ENCODE data around the gene MAPK8. TPM values are rescaled to one million over a fixed set of nuclear protein-coding genes. Genes with fewer than 3 reads are reported as not detected.

The MAPK8 gene
- total RNA-seq, 1 experiment from 2014 or later: 29.7 TPM

- Histone ChIP-seq H3K4me2 (ENCODE audit: low read depth, low read length, poor library complexity, severe bottlenecking) (no peak overlapping the region), H3K4me1 (ENCODE audit: low read length) (peaks cover 3% of the 10 kb centered on the region), H4K20me1 (ENCODE audit: insufficient read depth, low read depth, low read length) (no peaks in the 10 kb centered on the region), H3K9me3 (ENCODE audit: low read length) (no peaks in the 10 kb centered on the region), H3K79me2 (ENCODE audit: low read length) (no peaks in the 10 kb centered on the region), H3K4me3 (ENCODE audit: low read length) (no peak overlapping the region), H3K36me3 (ENCODE audit: insufficient read depth, low read length) (no peaks in the 10 kb centered on the region), H3K27me3 (ENCODE audit: low read length) (no peaks in the 10 kb centered on the region), H3K9ac (ENCODE audit: low read length) (no peak overlapping the region), H3K27ac (ENCODE audit: low read length) (no peak overlapping the region), H2AFZ (ENCODE audit: low read length) (no peak overlapping the region), H3K9me2 (replicated peaks; ENCODE audit: insufficient read depth, low read length) (no peaks in the 10 kb centered on the region)
- DNase-seq: no peak
These were observed 158.6 kb downstream of the MAPK8 start for GRCh38 chr10:48464871-48465736.

GRCh38 chr10:48465860-48466521 is 159.5 kb downstream of the MAPK8 start:
- H3K4me1 ChIP-seq (ENCODE audit: low read length): no peaks in the 10 kb centered on the region
- H3K36me3 ChIP-seq (ENCODE audit: insufficient read depth, low read length): no peaks in the 10 kb centered on the region
- no peak overlapping the region for H3K27ac ChIP-seq (ENCODE audit: low read length)
- H3K9me2 ChIP-seq (replicated peaks; ENCODE audit: insufficient read depth, low read length): no peaks in the 10 kb centered on the region
- H3K27me3 ChIP-seq (ENCODE audit: low read length): no peaks in the 10 kb centered on the region
- H2AFZ ChIP-seq (ENCODE audit: low read length): no peak overlapping the region
- H3K4me2 ChIP-seq (ENCODE audit: low read depth, low read length, poor library complexity, severe bottlenecking): no peak overlapping the region
- no peak for DNase-seq
- H3K9me3 ChIP-seq (ENCODE audit: low read length): no peaks in the 10 kb centered on the region
- no peak overlapping the region for H3K9ac ChIP-seq (ENCODE audit: low read length)
- no peaks in the 10 kb centered on the region for H4K20me1 ChIP-seq (ENCODE audit: insufficient read depth, low read depth, low read length)
- no peak overlapping the region for H3K4me3 ChIP-seq (ENCODE audit: low read length)
- no peaks in the 10 kb centered on the region for H3K79me2 ChIP-seq (ENCODE audit: low read length)

- no peaks in the 10 kb centered on the region for H3K9me2 ChIP-seq (replicated peaks; ENCODE audit: insufficient read depth, low read length)
- H3K27me3 ChIP-seq (ENCODE audit: low read length): no peaks in the 10 kb centered on the region
- no peaks in the 10 kb centered on the region for H3K9me3 ChIP-seq (ENCODE audit: low read length)
- no peak overlapping the region for H3K4me2 ChIP-seq (ENCODE audit: low read depth, low read length, poor library complexity, severe bottlenecking)
- no peaks in the 10 kb centered on the region for H3K36me3 ChIP-seq (ENCODE audit: insufficient read depth, low read length)
- H3K4me3 ChIP-seq (ENCODE audit: low read length): no peak overlapping the region
- no peak overlapping the region for H3K27ac ChIP-seq (ENCODE audit: low read length)
- H3K9ac ChIP-seq (ENCODE audit: low read length): no peak overlapping the region
- H3K4me1 ChIP-seq (ENCODE audit: low read length): no peaks in the 10 kb centered on the region
- no peak for DNase-seq
- no peaks in the 10 kb centered on the region for H4K20me1 ChIP-seq (ENCODE audit: insufficient read depth, low read depth, low read length)
- no peaks in the 10 kb centered on the region for H3K79me2 ChIP-seq (ENCODE audit: low read length)
- H2AFZ ChIP-seq (ENCODE audit: low read length): no peak overlapping the region
These were observed 160.2 kb downstream of the MAPK8 start for GRCh38 chr10:48466611-48467240.

- Histone ChIP-seq H3K79me2 (ENCODE audit: low read length) (no peaks in the 10 kb centered on the region), H3K4me3 (ENCODE audit: low read length) (no peak overlapping the region), H3K9me3 (ENCODE audit: low read length) (no peaks in the 10 kb centered on the region), H3K9me2 (replicated peaks; ENCODE audit: insufficient read depth, low read length) (no peaks in the 10 kb centered on the region), H3K27me3 (ENCODE audit: low read length) (no peaks in the 10 kb centered on the region), H3K4me1 (ENCODE audit: low read length) (no peaks in the 10 kb centered on the region), H3K27ac (ENCODE audit: low read length) (no peak overlapping the region), H3K9ac (ENCODE audit: low read length) (no peak overlapping the region), H3K36me3 (ENCODE audit: insufficient read depth, low read length) (no peaks in the 10 kb centered on the region), H2AFZ (ENCODE audit: low read length) (no peak overlapping the region), H3K4me2 (ENCODE audit: low read depth, low read length, poor library complexity, severe bottlenecking) (no peak overlapping the region), H4K20me1 (ENCODE audit: insufficient read depth, low read depth, low read length) (no peaks in the 10 kb centered on the region)
- no peak for DNase-seq
These were observed 161.2 kb downstream of the MAPK8 start for GRCh38 chr10:48467669-48468068.

DNA sequence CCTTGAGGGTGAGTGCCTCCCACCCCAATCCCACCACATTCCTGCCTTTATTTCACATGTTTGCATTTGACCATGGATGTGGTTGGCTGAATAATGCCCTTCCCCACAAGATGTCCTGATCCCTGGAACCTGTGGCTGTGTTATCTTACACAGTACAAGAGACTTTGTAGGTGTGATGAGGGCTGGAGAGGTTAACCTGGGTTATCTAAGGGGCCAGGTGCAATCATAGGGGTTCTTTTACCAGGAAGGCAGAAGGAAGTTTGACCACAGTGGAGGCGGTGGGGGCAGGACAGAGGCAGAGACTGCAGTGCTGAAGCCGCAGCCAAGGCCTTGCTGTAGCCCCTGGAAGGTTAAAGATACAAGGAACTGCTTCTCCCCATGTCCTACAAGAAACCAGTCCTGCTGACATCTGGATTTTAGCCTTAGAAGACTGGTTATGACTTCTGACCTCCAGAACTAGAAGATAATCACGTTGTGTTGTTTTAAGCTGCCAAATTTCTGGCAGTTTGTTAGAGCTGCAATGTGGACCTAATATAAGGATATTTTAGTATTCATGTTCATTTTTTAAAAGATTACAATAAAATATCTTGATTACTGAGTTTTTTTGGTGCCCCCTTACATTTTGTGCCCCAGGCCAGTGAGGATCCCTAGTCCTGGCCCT is 161.8 kb downstream of the MAPK8 start:
- H2AFZ ChIP-seq (ENCODE audit: low read length): no peak overlapping the region
- no peaks in the 10 kb centered on the region for H3K9me3 ChIP-seq (ENCODE audit: low read length)
- no peaks in the 10 kb centered on the region for H3K79me2 ChIP-seq (ENCODE audit: low read length)
- no peaks in the 10 kb centered on the region for H3K27me3 ChIP-seq (ENCODE audit: low read length)
- H3K4me2 ChIP-seq (ENCODE audit: low read depth, low read length, poor library complexity, severe bottlenecking): no peak overlapping the region
- DNase-seq: no peak
- no peaks in the 10 kb centered on the region for H3K36me3 ChIP-seq (ENCODE audit: insufficient read depth, low read length)
- no peaks in the 10 kb centered on the region for H3K9me2 ChIP-seq (replicated peaks; ENCODE audit: insufficient read depth, low read length)
- no peak overlapping the region for H3K27ac ChIP-seq (ENCODE audit: low read length)
- H3K9ac ChIP-seq (ENCODE audit: low read length): no peak overlapping the region
- H4K20me1 ChIP-seq (ENCODE audit: insufficient read depth, low read depth, low read length): no peaks in the 10 kb centered on the region
- H3K4me1 ChIP-seq (ENCODE audit: low read length): no peaks in the 10 kb centered on the region
- H3K4me3 ChIP-seq (ENCODE audit: low read length): no peak overlapping the region

DNA sequence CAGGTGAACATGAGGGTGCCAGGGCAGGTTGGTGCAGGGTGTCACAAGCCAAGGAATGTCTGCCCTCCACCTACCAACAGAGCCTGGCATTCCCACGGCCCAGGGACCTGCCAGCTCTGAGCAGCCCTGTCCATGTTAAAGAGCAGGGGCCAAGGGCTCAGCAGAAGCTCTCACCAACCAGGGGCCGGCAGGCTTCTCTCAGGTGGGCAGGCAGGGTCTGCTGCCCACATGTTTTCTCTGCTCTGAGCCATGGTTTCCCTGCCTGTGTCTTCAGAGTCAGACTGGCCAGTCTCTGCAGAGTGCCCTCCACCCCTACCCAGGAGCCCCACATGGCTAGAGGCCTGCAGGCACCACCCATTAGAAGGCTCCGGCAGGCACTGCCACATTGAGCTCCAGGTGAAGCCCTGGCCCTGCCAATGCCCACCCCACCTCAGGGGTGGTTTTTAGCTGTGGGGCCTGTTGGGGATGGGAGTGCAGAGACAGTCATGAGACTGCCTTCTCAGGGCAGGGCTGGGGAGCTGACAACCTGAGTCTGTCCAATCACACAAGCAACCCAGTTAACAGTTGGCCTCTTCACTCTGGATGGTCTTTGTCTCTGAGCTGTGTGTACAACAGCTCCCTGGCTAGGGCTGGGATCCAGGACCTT is 162.5 kb downstream of the MAPK8 start:
- Histone ChIP-seq H4K20me1 (ENCODE audit: insufficient read depth, low read depth, low read length) (no peaks in the 10 kb centered on the region), H3K9me3 (ENCODE audit: low read length) (no peaks in the 10 kb centered on the region), H3K9ac (ENCODE audit: low read length) (no peak overlapping the region), H3K27ac (ENCODE audit: low read length) (no peak overlapping the region), H3K79me2 (ENCODE audit: low read length) (no peaks in the 10 kb centered on the region), H3K36me3 (ENCODE audit: insufficient read depth, low read length) (no peaks in the 10 kb centered on the region), H3K9me2 (replicated peaks; ENCODE audit: insufficient read depth, low read length) (no peaks in the 10 kb centered on the region), H3K27me3 (ENCODE audit: low read length) (no peaks in the 10 kb centered on the region), H3K4me3 (ENCODE audit: low read length) (no peak overlapping the region), H3K4me1 (ENCODE audit: low read length) (no peaks in the 10 kb centered on the region), H2AFZ (ENCODE audit: low read length) (no peak overlapping the region), H3K4me2 (ENCODE audit: low read depth, low read length, poor library complexity, severe bottlenecking) (no peak overlapping the region)
- DNase-seq: no peak

- Histone ChIP-seq H3K9ac (ENCODE audit: low read length) (no peak overlapping the region), H3K9me2 (replicated peaks; ENCODE audit: insufficient read depth, low read length) (no peaks in the 10 kb centered on the region), H2AFZ (ENCODE audit: low read length) (no peak overlapping the region), H3K4me2 (ENCODE audit: low read depth, low read length, poor library complexity, severe bottlenecking) (no peak overlapping the region), H4K20me1 (ENCODE audit: insufficient read depth, low read depth, low read length) (no peaks in the 10 kb centered on the region), H3K4me3 (ENCODE audit: low read length) (no peak overlapping the region), H3K27ac (ENCODE audit: low read length) (no peak overlapping the region), H3K4me1 (ENCODE audit: low read length) (no peaks in the 10 kb centered on the region), H3K36me3 (ENCODE audit: insufficient read depth, low read length) (no peaks in the 10 kb centered on the region), H3K9me3 (ENCODE audit: low read length) (no peaks in the 10 kb centered on the region), H3K27me3 (ENCODE audit: low read length) (no peaks in the 10 kb centered on the region), H3K79me2 (ENCODE audit: low read length) (no peaks in the 10 kb centered on the region)
- no peak for DNase-seq
These were observed 163.1 kb downstream of the MAPK8 start for GRCh38 chr10:48469516-48470020.

Data from Karpas-422 (cell line).